Neural progenitor cell (in vitro differentiated cells): ENCODE measurements around the gene PCGF1.

Experiments used
- CTCF ChIP-seq: fragments of 200-600 bp; sonication (generic); IDR thresholded peaks from 2 replicates; pipeline ENCODE4 v1.5.1; 2017; ENCODE audit warnings: antibody characterized with exemption, mild to moderate bottlenecking
- EZH2 ChIP-seq: fragments of 200-600 bp; sonication (generic); IDR thresholded peaks from 2 replicates; pipeline ENCODE4 v1.6.1; 2017; ENCODE audit warnings: antibody characterized with exemption, mild to moderate bottlenecking, moderate library complexity

- TF ChIP-seq EZH2 = peak; percentile 55
- no peak for TF ChIP-seq CTCF
Measured at GRCh38 chr2:74554820-74555531, 47.5 kb upstream of the PCGF1 start.
